SU-DHL-6 (cell line): ENCODE results near the gene IQCN.

Experiments used
- EZH2phosphoT487 ChIP-seq: fragments of 200-600 bp; sonication (generic), shearing (Covaris generic); conservative IDR thresholded peaks from 2 replicates; pipeline ENCODE4 v1.6.1; 2018; ENCODE audit warnings: mild to moderate bottlenecking, antibody characterized with exemption, low read length, moderate library complexity, mixed read lengths
- TF ChIP-seq, protein P1 (sequence below): fragments of 200-600 bp; sonication (generic); IDR thresholded peaks from one replicate; pipeline ENCODE4 v1.5.1; 2017; ENCODE audit warnings: antibody characterized with exemption, mild to moderate bottlenecking, low read length, moderate library complexity; ENCODE audit not compliant: insufficient read depth, poor library complexity, severe bottlenecking

DNA sequence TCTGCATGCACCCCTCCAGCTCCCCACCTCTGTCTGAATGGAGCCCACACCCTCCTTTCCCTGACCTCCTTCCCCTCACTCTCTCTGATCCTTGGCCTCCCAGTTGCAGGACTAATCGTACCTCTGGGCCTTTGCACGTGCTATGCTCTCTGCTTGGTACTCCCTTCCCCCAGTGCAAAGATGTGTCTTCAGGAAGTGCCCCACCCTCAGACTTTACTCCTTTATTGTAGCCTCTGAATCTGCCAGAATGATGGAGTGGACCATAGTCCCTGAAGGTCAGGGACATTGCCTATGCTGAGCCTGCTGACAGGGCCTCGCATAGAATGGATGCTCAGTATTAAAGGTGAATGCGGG, 8.5 kb upstream of the IQCN start:
- TF ChIP-seq, protein P1, sequence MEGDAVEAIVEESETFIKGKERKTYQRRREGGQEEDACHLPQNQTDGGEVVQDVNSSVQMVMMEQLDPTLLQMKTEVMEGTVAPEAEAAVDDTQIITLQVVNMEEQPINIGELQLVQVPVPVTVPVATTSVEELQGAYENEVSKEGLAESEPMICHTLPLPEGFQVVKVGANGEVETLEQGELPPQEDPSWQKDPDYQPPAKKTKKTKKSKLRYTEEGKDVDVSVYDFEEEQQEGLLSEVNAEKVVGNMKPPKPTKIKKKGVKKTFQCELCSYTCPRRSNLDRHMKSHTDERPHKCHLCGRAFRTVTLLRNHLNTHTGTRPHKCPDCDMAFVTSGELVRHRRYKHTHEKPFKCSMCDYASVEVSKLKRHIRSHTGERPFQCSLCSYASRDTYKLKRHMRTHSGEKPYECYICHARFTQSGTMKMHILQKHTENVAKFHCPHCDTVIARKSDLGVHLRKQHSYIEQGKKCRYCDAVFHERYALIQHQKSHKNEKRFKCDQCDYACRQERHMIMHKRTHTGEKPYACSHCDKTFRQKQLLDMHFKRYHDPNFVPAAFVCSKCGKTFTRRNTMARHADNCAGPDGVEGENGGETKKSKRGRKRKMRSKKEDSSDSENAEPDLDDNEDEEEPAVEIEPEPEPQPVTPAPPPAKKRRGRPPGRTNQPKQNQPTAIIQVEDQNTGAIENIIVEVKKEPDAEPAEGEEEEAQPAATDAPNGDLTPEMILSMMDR, result no peak
- TF ChIP-seq EZH2phosphoT487, result no peak
